HG03575 (cell line): ENCODE data around the gene CHEK1.
A peak's percentile ranks its signal among the peaks of the same experiment; 100 is the strongest.

Experiments
- ATAC-seq: cut with Tn5 transposase; IDR thresholded peaks from one replicate; pipeline ENCODE4 v1.9.1; 2021; ENCODE audit not compliant: unreplicated experiment, insufficient number of reproducible peaks, low FRiP score; ENCODE audit errors: extremely low read depth

The CHEK1 gene

GRCh38 chr11:125625225-125625629, 264 bp downstream of the CHEK1 start:
- ATAC-seq, result no peak

GRCh38 chr11:125625630-125626287, 796 bp downstream of the CHEK1 start:
- ATAC-seq, result peak; percentile 51

GRCh38 chr11:125626288-125626950, 1.5 kb downstream of the CHEK1 start:
- no peak for ATAC-seq

GRCh38 chr11:125627236-125627910, 2.4 kb downstream of the CHEK1 start:
- ATAC-seq, result no peak

GRCh38 chr11:125637840-125638239, 12.9 kb downstream of the CHEK1 start:
- ATAC-seq, result no peak

GRCh38 chr11:125638315-125638714, 13.4 kb downstream of the CHEK1 start:
- ATAC-seq, result no peak

- ATAC-seq, result no peak
Observed at GRCh38 chr11:125645871-125646270, 20.9 kb downstream of the CHEK1 start.

- ATAC-seq, result no peak
Observed at GRCh38 chr11:125649465-125650166, 24.7 kb downstream of the CHEK1 start.

GRCh38 chr11:125662689-125663088, 37.7 kb downstream of the CHEK1 start:
- ATAC-seq, result no peak

- no peak for ATAC-seq
Observed at GRCh38 chr11:125663910-125664309, 38.9 kb downstream of the CHEK1 start.

GRCh38 chr11:125667151-125667550, 42.2 kb downstream of the CHEK1 start:
- ATAC-seq, result no peak

GRCh38 chr11:125670172-125670571, 45.2 kb downstream of the CHEK1 start:
- no peak for ATAC-seq

- no peak for ATAC-seq
Observed at GRCh38 chr11:125671561-125671960, 46.6 kb downstream of the CHEK1 start.

GRCh38 chr11:125674210-125674609, 49.2 kb downstream of the CHEK1 start:
- ATAC-seq, result no peak

- no peak for ATAC-seq
Observed at GRCh38 chr11:125675196-125675595, 50.2 kb downstream of the CHEK1 start.

GRCh38 chr11:125679397-125679796, 54.4 kb downstream of the CHEK1 start:
- ATAC-seq, result no peak

GRCh38 chr11:125679837-125680236, 54.9 kb downstream of the CHEK1 start:
- no peak for ATAC-seq

GRCh38 chr11:125680747-125681146, 55.8 kb downstream of the CHEK1 start, which contains the start of gene ACRV1:
Gene ACRV1 (minus strand): TSS chr11:125680847. CDS start chr11:125680780, 67 bp downstream.
- no peak for ATAC-seq

GRCh38 chr11:125685228-125685627, 60.3 kb downstream of the CHEK1 start:
- ATAC-seq, result no peak

GRCh38 chr11:125688066-125688465, 63.1 kb downstream of the CHEK1 start:
- no peak for ATAC-seq
